Measurements from ENCODE around the gene KLF1.
"Not testable (repeated sequence)": the region's sequence is repeated elsewhere in the genome, so short reads cannot be mapped to it uniquely, and the experiment has no call there.

The KLF1 gene

GRCh38 chr19:12856653-12857052 is 30.3 kb downstream of the KLF1 start:
- no peak for DNase-seq (ENCODE audit: low read depth in 1 of 2, low spot score in 1 of 2)
- in situ Hi-C loops (cut with HindIII; ENCODE audit: low pct_unique_long_range_greater_than_20kb, low sequenced_read_pairs) = no loop called here
- no peak for TF ChIP-seq JUND (IDR thresholded peaks at IDR 0.05; ENCODE audit: low read depth)

GRCh38 chr19:12847159-12848139 is 39.6 kb downstream of the KLF1 start:
- in situ Hi-C loops (cut with HindIII; ENCODE audit: low pct_unique_long_range_greater_than_20kb, low sequenced_read_pairs) = no loop called here
- TF ChIP-seq JUND (IDR thresholded peaks at IDR 0.05; ENCODE audit: low read depth) = no peak
- peak; percentile 69 to 78 for DNase-seq (ENCODE audit: low read depth in 1 of 2, low spot score in 1 of 2)

GRCh38 chr19:12846613-12847012 is 40.4 kb downstream of the KLF1 start:
- in situ Hi-C loops (cut with HindIII; ENCODE audit: low pct_unique_long_range_greater_than_20kb, low sequenced_read_pairs); DNase-seq (ENCODE audit: low read depth in 1 of 2, low spot score in 1 of 2): not testable (repeated sequence)

GRCh38 chr19:12843999-12844732 is 42.8 kb downstream of the KLF1 start:
- TF ChIP-seq JUND (IDR thresholded peaks at IDR 0.05; ENCODE audit: low read depth) = no peak
- in situ Hi-C loops (cut with HindIII; ENCODE audit: low pct_unique_long_range_greater_than_20kb, low sequenced_read_pairs) = no loop called here
- DNase-seq (ENCODE audit: low read depth in 1 of 2, low spot score in 1 of 2) = no peak

GRCh38 chr19:12843328-12843727 is 43.7 kb downstream of the KLF1 start:
- no peak for TF ChIP-seq JUND (IDR thresholded peaks at IDR 0.05; ENCODE audit: low read depth)
- DNase-seq (ENCODE audit: low read depth in 1 of 2, low spot score in 1 of 2) = no peak
- in situ Hi-C loops (cut with HindIII; ENCODE audit: low pct_unique_long_range_greater_than_20kb, low sequenced_read_pairs) = no loop called here

- TF ChIP-seq JUND (IDR thresholded peaks at IDR 0.05; ENCODE audit: low read depth) = no peak
Observed at GRCh38 chr19:12842511-12842910, 44.5 kb downstream of the KLF1 start.

GRCh38 chr19:12841094-12841493 is 45.9 kb downstream of the KLF1 start:
- in situ Hi-C loops (cut with HindIII; ENCODE audit: low pct_unique_long_range_greater_than_20kb, low sequenced_read_pairs) = no loop called here
- DNase-seq (ENCODE audit: low read depth in 1 of 2, low spot score in 1 of 2) = peak in 1 of 2 experiments; percentile 23
- no peak for TF ChIP-seq JUND (IDR thresholded peaks at IDR 0.05; ENCODE audit: low read depth)

More at GRCh38 chr19:12842511-12842910, 44.5 kb downstream of the KLF1 start:
- no peak for DNase-seq (ENCODE audit: low read depth in 1 of 2, low spot score in 1 of 2)
- in situ Hi-C loops (cut with HindIII; ENCODE audit: low pct_unique_long_range_greater_than_20kb, low sequenced_read_pairs) = no loop called here

- in situ Hi-C loops (cut with HindIII; ENCODE audit: low pct_unique_long_range_greater_than_20kb, low sequenced_read_pairs) = no loop called here
- no peak for TF ChIP-seq JUND (IDR thresholded peaks at IDR 0.05; ENCODE audit: low read depth)
Observed at GRCh38 chr19:12840091-12841079, 46.6 kb downstream of the KLF1 start.

GRCh38 chr19:12838886-12839756 is 47.9 kb downstream of the KLF1 start:
- TF ChIP-seq JUND (IDR thresholded peaks at IDR 0.05; ENCODE audit: low read depth) = no peak
- in situ Hi-C loops (cut with HindIII; ENCODE audit: low pct_unique_long_range_greater_than_20kb, low sequenced_read_pairs) = no loop called here
- DNase-seq (ENCODE audit: low read depth in 1 of 2, low spot score in 1 of 2) = peak in 1 of 2 experiments; percentile 20

More at GRCh38 chr19:12840091-12841079, 46.6 kb downstream of the KLF1 start:
- DNase-seq (ENCODE audit: low read depth in 1 of 2, low spot score in 1 of 2) = peak; percentile 73 to 97

GRCh38 chr19:12838182-12838885 is 48.7 kb downstream of the KLF1 start, which contains the start of gene MAST1:
Gene MAST1, plus strand, starts transcription at chr19:12838515. Its CDS starts 58 bp downstream, at chr19:12838573.
- DNase-seq (ENCODE audit: low read depth in 1 of 2, low spot score in 1 of 2) = peak; percentile 51 to 62
- no peak for TF ChIP-seq JUND (IDR thresholded peaks at IDR 0.05; ENCODE audit: low read depth)
- in situ Hi-C loops (cut with HindIII; ENCODE audit: low pct_unique_long_range_greater_than_20kb, low sequenced_read_pairs) = no loop called here

All from T47D (cell line).